HCT116 (cell line): ENCODE results near the gene PBX1.

ENCODE experiments used
- CBX3 ChIP-seq: IDR thresholded peaks from 2 replicates; pipeline ENCODE4 v1.6.1; 2012; ENCODE audit warnings: low read depth
- CEBPB ChIP-seq: IDR thresholded peaks from 2 replicates; pipeline ENCODE4 v1.6.1; 2012; ENCODE audit warnings: low read depth
- EZH2 ChIP-seq: fragments of 200-600 bp; sonication (generic); IDR thresholded peaks from 2 replicates; pipeline ENCODE4 v1.6.1; 2017; ENCODE audit warnings: antibody characterized with exemption, mixed run types
- EZH2phosphoT487 ChIP-seq: fragments of 200-600 bp; IDR thresholded peaks from 2 replicates; pipeline ENCODE4 v1.6.1; 2018; ENCODE audit warnings: antibody characterized with exemption, borderline replicate concordance
- POLR2A ChIP-seq: IDR thresholded peaks from 2 replicates; pipeline ENCODE4 v1.7.0; 2011; ENCODE audit warnings: borderline replicate concordance; ENCODE audit not compliant: insufficient read depth, insufficient read length; ENCODE audit errors: extremely low read depth
- POLR2AphosphoS5 ChIP-seq: IDR thresholded peaks from 2 replicates; pipeline ENCODE4 v1.6.1; 2011; ENCODE audit warnings: mild to moderate bottlenecking, low read depth, low read length, moderate library complexity
- SP1 ChIP-seq: IDR thresholded peaks from 2 replicates; pipeline ENCODE4 v1.6.1; 2012; ENCODE audit warnings: low read depth
- YY1 ChIP-seq: IDR thresholded peaks from 2 replicates; pipeline ENCODE4 v1.6.1; 2011; ENCODE audit warnings: low read length, low read depth, moderate library complexity, mild to moderate bottlenecking; ENCODE audit not compliant: insufficient replicate concordance; ENCODE audit errors: extremely low read depth
- TF ChIP-seq, protein P1 (sequence below), 3 experiments: fragments of 200-600 bp in 1 of 3; sonication (generic) in 1 of 3; IDR thresholded peaks in 2 of 3; conservative IDR thresholded peaks in 1 of 3; 2 replicates each; pipeline ENCODE4 v1.5.1; 2012 to 2017; ENCODE audit warnings: low read depth in 2 of 3, low read length in 2 of 3, antibody characterized with exemption in 1 of 3, borderline replicate concordance in 1 of 3, control low read depth in 1 of 3, mild to moderate bottlenecking in 1 of 3, mixed read lengths in 1 of 3, mixed run types in 1 of 3, moderate library complexity in 1 of 3; ENCODE audit not compliant: insufficient read depth in 1 of 3
- TF ChIP-seq, protein P2 (sequence below): IDR thresholded peaks from 2 replicates; pipeline ENCODE4 v1.6.1; 2012; ENCODE audit warnings: low read depth
- TF ChIP-seq, protein P3 (sequence below): IDR thresholded peaks from 2 replicates; pipeline ENCODE4 v1.6.1; 2012

DNA sequence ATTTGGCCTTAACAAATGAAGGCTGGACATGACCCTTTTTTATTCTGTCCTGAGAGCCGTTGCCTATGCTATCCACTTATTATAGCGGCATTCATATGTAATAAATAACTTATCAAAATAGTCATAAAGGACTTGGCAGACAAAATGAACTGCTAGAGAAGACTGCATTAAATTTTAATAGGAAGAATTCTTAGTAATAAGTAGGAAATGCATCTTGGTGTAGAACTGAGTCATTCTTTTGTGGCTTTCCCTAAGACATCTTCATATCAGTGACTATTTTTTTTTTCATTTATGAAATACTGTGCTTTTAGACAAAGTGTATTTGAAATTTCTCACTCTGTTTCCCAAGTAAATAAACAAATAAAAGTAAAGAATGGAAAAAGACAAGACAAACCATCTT lies 45.6 kb downstream of the PBX1 start:
- TF ChIP-seq, protein P1, sequence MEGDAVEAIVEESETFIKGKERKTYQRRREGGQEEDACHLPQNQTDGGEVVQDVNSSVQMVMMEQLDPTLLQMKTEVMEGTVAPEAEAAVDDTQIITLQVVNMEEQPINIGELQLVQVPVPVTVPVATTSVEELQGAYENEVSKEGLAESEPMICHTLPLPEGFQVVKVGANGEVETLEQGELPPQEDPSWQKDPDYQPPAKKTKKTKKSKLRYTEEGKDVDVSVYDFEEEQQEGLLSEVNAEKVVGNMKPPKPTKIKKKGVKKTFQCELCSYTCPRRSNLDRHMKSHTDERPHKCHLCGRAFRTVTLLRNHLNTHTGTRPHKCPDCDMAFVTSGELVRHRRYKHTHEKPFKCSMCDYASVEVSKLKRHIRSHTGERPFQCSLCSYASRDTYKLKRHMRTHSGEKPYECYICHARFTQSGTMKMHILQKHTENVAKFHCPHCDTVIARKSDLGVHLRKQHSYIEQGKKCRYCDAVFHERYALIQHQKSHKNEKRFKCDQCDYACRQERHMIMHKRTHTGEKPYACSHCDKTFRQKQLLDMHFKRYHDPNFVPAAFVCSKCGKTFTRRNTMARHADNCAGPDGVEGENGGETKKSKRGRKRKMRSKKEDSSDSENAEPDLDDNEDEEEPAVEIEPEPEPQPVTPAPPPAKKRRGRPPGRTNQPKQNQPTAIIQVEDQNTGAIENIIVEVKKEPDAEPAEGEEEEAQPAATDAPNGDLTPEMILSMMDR (IDR thresholded peaks at IDR 0.05 in 2 of 3, conservative IDR thresholded peaks at IDR 0.05 in 1 of 3; ENCODE audit: borderline replicate concordance in 1 of 3, insufficient read depth in 1 of 3, low read depth in 2 of 3, low read length in 2 of 3) = no peak
- TF ChIP-seq SP1 (no peak), POLR2AphosphoS5 (no peak), POLR2A (no peak), CEBPB (no peak), EZH2phosphoT487 (no peak), EZH2 (no peak), YY1 (no peak), CBX3 (no peak)
- TF ChIP-seq, protein P2, sequence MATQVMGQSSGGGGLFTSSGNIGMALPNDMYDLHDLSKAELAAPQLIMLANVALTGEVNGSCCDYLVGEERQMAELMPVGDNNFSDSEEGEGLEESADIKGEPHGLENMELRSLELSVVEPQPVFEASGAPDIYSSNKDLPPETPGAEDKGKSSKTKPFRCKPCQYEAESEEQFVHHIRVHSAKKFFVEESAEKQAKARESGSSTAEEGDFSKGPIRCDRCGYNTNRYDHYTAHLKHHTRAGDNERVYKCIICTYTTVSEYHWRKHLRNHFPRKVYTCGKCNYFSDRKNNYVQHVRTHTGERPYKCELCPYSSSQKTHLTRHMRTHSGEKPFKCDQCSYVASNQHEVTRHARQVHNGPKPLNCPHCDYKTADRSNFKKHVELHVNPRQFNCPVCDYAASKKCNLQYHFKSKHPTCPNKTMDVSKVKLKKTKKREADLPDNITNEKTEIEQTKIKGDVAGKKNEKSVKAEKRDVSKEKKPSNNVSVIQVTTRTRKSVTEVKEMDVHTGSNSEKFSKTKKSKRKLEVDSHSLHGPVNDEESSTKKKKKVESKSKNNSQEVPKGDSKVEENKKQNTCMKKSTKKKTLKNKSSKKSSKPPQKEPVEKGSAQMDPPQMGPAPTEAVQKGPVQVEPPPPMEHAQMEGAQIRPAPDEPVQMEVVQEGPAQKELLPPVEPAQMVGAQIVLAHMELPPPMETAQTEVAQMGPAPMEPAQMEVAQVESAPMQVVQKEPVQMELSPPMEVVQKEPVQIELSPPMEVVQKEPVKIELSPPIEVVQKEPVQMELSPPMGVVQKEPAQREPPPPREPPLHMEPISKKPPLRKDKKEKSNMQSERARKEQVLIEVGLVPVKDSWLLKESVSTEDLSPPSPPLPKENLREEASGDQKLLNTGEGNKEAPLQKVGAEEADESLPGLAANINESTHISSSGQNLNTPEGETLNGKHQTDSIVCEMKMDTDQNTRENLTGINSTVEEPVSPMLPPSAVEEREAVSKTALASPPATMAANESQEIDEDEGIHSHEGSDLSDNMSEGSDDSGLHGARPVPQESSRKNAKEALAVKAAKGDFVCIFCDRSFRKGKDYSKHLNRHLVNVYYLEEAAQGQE = no peak
- TF ChIP-seq, protein P3, sequence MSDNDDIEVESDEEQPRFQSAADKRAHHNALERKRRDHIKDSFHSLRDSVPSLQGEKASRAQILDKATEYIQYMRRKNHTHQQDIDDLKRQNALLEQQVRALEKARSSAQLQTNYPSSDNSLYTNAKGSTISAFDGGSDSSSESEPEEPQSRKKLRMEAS = no peak
